Aortic smooth muscle cell (primary cell): ENCODE data around the gene NR1I2. TPM values are rescaled to one million over a fixed set of nuclear protein-coding genes. Genes with fewer than 3 reads are reported as not detected.

ENCODE experiments used
- total RNA-seq: library from RNA; depleted of rRNA; stranded (reverse); fragments of >200 nt; gene quantifications from 2 replicates; pipeline ENCODE4 v1.2.3, GENCODE V29; 2014

Gene NR1I2
- total RNA-seq = under 0.01 and 0.06 TPM in 2 replicates

GRCh38 chr3:119781330-119782198 is at the start of gene NR1I2:
TSS of gene NR1I2 (plus strand) at chr3:119782101.

Other genes with a start within 250 kb of the NR1I2 start
- gene CD80, start 222.5 kb upstream of the NR1I2 start, total RNA-seq = 0.13 TPM in 1 of 2 replicates, not detected in the other
- gene ADPRH, start 202.6 kb upstream of the NR1I2 start, total RNA-seq = 3.6 and 4.0 TPM in 2 replicates
- gene PLA1A, start 184.2 kb upstream of the NR1I2 start, total RNA-seq = 0.25 TPM in 1 of 2 replicates, not detected in the other
- gene POPDC2, start 121.5 kb upstream of the NR1I2 start, total RNA-seq = 0.25 and 0.40 TPM in 2 replicates
- 23.1 and 32.6 TPM in 2 replicates for gene COX17, start 104.7 kb upstream of the NR1I2 start, total RNA-seq
- gene CFAP91, start 79.1 kb upstream of the NR1I2 start, total RNA-seq = 0.68 and 0.79 TPM in 2 replicates